SK-N-MC (cell line): Measurements from ENCODE around the gene GYS1.

Experiments
- EZH2 ChIP-seq: fragments of 200-600 bp; sonication (generic); IDR thresholded peaks from one replicate; pipeline ENCODE4 v1.6.1; 2017; ENCODE audit warnings: antibody characterized with exemption
- POLR2AphosphoS5 ChIP-seq: IDR thresholded peaks from 2 replicates; pipeline ENCODE4 v1.6.1; 2012; ENCODE audit warnings: mild to moderate bottlenecking, low read depth, low read length, borderline replicate concordance

DNA sequence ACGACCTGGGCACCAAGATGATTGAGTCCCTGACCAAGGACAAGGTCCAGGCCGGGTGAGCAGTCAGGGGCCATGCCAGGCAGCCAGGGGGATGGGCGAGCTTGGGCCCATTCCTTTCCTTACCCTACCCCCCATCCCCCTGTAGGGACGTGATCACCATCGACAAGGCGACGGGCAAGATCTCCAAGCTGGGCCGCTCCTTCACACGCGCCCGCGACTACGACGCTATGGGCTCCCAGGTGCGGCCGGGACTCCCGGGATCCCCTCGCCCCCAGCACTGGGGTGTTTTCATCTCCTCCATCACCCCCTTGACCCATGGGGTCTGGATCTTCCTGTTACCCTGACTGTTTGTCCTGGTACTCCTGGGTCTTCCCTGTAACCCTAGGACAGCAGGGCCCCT, 16.7 kb upstream of the GYS1 start:
- TF ChIP-seq POLR2AphosphoS5 (no peak), EZH2 (no peak)
